H1 (cell line): ENCODE data around the gene SPTB. TPM values are rescaled to one million over a fixed set of nuclear protein-coding genes. Genes with fewer than 3 reads are reported as not detected.

Source experiments
- CTCF ChIA-PET: fragments of 300-600 bp; sonication (Branson Sonifier 250); formaldehyde crosslinking; loops from one replicate; lab custom pipeline; 2021; ENCODE audit not compliant: partially characterized antibody; lab: Charles Lee
- POLR2A ChIA-PET: fragments of 300-600 bp; sonication (Branson Sonifier 250); formaldehyde crosslinking; loops from one replicate; lab custom pipeline; 2021; ENCODE audit warnings: inconsistent platforms; ENCODE audit not compliant: partially characterized antibody; lab: Charles Lee
- DNase-seq, 2 experiments: peaks; one replicate each; pipeline versions ENCODE4 v3.0.0 to v3.0.0-alpha.2; 2010 to 2022; ENCODE audit warnings: low spot score in 2 of 2, low read depth in 1 of 2, mixed read lengths in 1 of 2
- FAIRE-seq: peaks from 2 replicates; lab custom pipeline; 2011; peaks lifted over from hg19 to GRCh38; lab: Jason Lieb, UNC
- H2AFZ ChIP-seq: 2 replicates; pipeline ENCODE4 v1.8.1; 2012; ENCODE audit warnings: low read length, inconsistent platforms
- H2AK5ac ChIP-seq: 2 replicates; pipeline ENCODE4 v1.6.1; 2013; ENCODE audit warnings: low read depth, low read length
- H2BK120ac ChIP-seq: replicated peaks from 2 replicates; pipeline ENCODE3; 2013; ENCODE audit warnings: low read depth, low read length, inconsistent platforms
- H2BK12ac ChIP-seq: 2 replicates; pipeline ENCODE4 v1.6.1; 2013; ENCODE audit warnings: low read depth, low read length
- H2BK15ac ChIP-seq: 2 replicates; pipeline ENCODE4 v1.6.1; 2013; ENCODE audit warnings: low read length
- H2BK20ac ChIP-seq: 2 replicates; pipeline ENCODE4 v1.6.1; 2013; ENCODE audit warnings: low read length
- H2BK5ac ChIP-seq: 2 replicates; pipeline ENCODE4 v1.6.1; 2013; ENCODE audit warnings: low read depth, low read length
- H3K14ac ChIP-seq: 2 replicates; pipeline ENCODE4 v1.6.1; 2013; ENCODE audit warnings: inconsistent platforms; ENCODE audit not compliant: insufficient read length
- H3K18ac ChIP-seq: 2 replicates; pipeline ENCODE4 v1.6.1; 2013; ENCODE audit warnings: low read length; ENCODE audit errors: extremely low read depth
- H3K23ac ChIP-seq: 2 replicates; pipeline ENCODE4 v1.6.1; 2013; ENCODE audit warnings: inconsistent platforms; ENCODE audit not compliant: insufficient read length
- H3K23me2 ChIP-seq: 2 replicates; pipeline ENCODE4 v1.6.1; 2013; ENCODE audit warnings: low read depth, low read length
- H3K27ac ChIP-seq: 2 replicates; pipeline ENCODE4 v1.6.1; 2011; ENCODE audit warnings: low read depth, low read length, inconsistent platforms
- H3K27me3 ChIP-seq, 4 experiments: replicated peaks in 1 of 4; 1 replicate in 1 of 4; 2 replicates in 3 of 4; pipeline versions ENCODE4 v1.6.1 to v1.8.1; 2011 to 2013; ENCODE audit warnings: low read length in 3 of 4, mild to moderate bottlenecking in 3 of 4, inconsistent platforms in 2 of 4, mixed read lengths in 2 of 4, moderate library complexity in 1 of 4; ENCODE audit not compliant: control insufficient read depth in 3 of 4, insufficient read depth in 3 of 4; ENCODE audit errors: extremely low read depth in 1 of 4
- H3K36me3 ChIP-seq, 4 experiments: 2 replicates each; pipeline versions ENCODE4 v1.6.1 to v1.8.1; 2011 to 2013; ENCODE audit warnings: mild to moderate bottlenecking in 4 of 4, low read length in 3 of 4, moderate library complexity in 2 of 4, control low read depth in 1 of 4, inconsistent platforms in 1 of 4; ENCODE audit not compliant: insufficient read depth in 4 of 4, control insufficient read depth in 2 of 4
- H3K4ac ChIP-seq: replicated peaks from 2 replicates; pipeline ENCODE3; 2013; ENCODE audit warnings: low read length, low read depth, mixed read lengths, inconsistent platforms; ENCODE audit not compliant: insufficient read length
- H3K4me1 ChIP-seq, 4 experiments: replicated peaks in 1 of 4; 1 replicate in 1 of 4; 2 replicates in 3 of 4; pipeline versions ENCODE4 v1.6.1 to v1.8.1; 2011 to 2013; ENCODE audit warnings: low read length in 3 of 4, inconsistent platforms in 2 of 4, mixed read lengths in 1 of 4; ENCODE audit not compliant: insufficient read depth in 4 of 4, control insufficient read depth in 3 of 4
- H3K4me2 ChIP-seq, 2 experiments: 2 replicates each; pipeline versions ENCODE4 v1.6.1 to v1.8.1; 2011 to 2013; ENCODE audit warnings: low read depth in 2 of 2, low read length in 2 of 2, control low read depth in 1 of 2, inconsistent platforms in 1 of 2, mild to moderate bottlenecking in 1 of 2; ENCODE audit not compliant: insufficient read depth in 1 of 2
- H3K4me3 ChIP-seq, 4 experiments: fragments of 200-600, 300-600 bp in 1 of 4; sonication (generic), shearing (Covaris generic), sonication (Bioruptor Twin) in 1 of 4; 2 replicates each; pipeline versions ENCODE4 v1.5.1 to v1.8.1; 2011 to 2016; ENCODE audit warnings: low read length in 4 of 4, low read depth in 3 of 4, control low read depth in 2 of 4, inconsistent platforms in 2 of 4, mild to moderate bottlenecking in 2 of 4, mixed read lengths in 1 of 4, moderate library complexity in 1 of 4; ENCODE audit not compliant: insufficient read depth in 2 of 4; ENCODE audit errors: extremely low read depth in 1 of 4
- H3K56ac ChIP-seq: replicated peaks from 2 replicates; pipeline ENCODE3; 2013; ENCODE audit warnings: low read depth, mild to moderate bottlenecking, mixed read lengths, low read length, inconsistent platforms; ENCODE audit not compliant: insufficient read length
- H3K79me1 ChIP-seq: 2 replicates; pipeline ENCODE4 v1.6.1; 2013; ENCODE audit warnings: low read depth, low read length, control low read depth
- H3K79me2 ChIP-seq, 2 experiments: 2 replicates each; pipeline versions ENCODE4 v1.6.1 to v1.8.1; 2012 to 2013; ENCODE audit warnings: low read length in 2 of 2, mild to moderate bottlenecking in 2 of 2, inconsistent platforms in 1 of 2; ENCODE audit not compliant: insufficient read depth in 2 of 2, control insufficient read depth in 1 of 2
- H3K9ac ChIP-seq, 4 experiments: replicated peaks in 1 of 4; 1 replicate in 1 of 4; 2 replicates in 3 of 4; pipeline versions ENCODE4 v1.6.1 to v1.8.1; 2011 to 2013; ENCODE audit warnings: low read depth in 3 of 4, low read length in 3 of 4, control low read depth in 2 of 4, mild to moderate bottlenecking in 2 of 4, moderate library complexity in 2 of 4, inconsistent platforms in 1 of 4; ENCODE audit errors: extremely low read depth in 1 of 4
- H3K9me3 ChIP-seq, 2 experiments: 2 replicates each; pipeline versions ENCODE4 v1.6.1 to v1.8.1; 2012 to 2013; ENCODE audit warnings: mild to moderate bottlenecking in 2 of 2, moderate library complexity in 2 of 2, control low read depth in 1 of 2, inconsistent platforms in 1 of 2, low read depth in 1 of 2, low read length in 1 of 2, mixed read lengths in 1 of 2; ENCODE audit not compliant: insufficient read depth in 2 of 2
- H4K20me1 ChIP-seq, 2 experiments: replicated peaks in 1 of 2; 2 replicates each; pipeline versions ENCODE3 to v1.8.1; 2011 to 2013; ENCODE audit warnings: inconsistent platforms in 2 of 2, low read length in 2 of 2, mild to moderate bottlenecking in 1 of 2; ENCODE audit not compliant: insufficient read depth in 2 of 2, control insufficient read depth in 1 of 2
- H4K5ac ChIP-seq: 2 replicates; pipeline ENCODE4 v1.6.1; 2013; ENCODE audit warnings: low read length, low read depth, mixed read lengths, inconsistent platforms; ENCODE audit not compliant: insufficient read length
- H4K8ac ChIP-seq: 2 replicates; pipeline ENCODE4 v1.8.0; 2013; ENCODE audit warnings: mild to moderate bottlenecking, moderate library complexity, low read length, inconsistent platforms; ENCODE audit not compliant: insufficient read depth; ENCODE audit errors: extremely low read depth
- H4K91ac ChIP-seq: replicated peaks from 2 replicates; pipeline ENCODE3; 2013; ENCODE audit warnings: low read length, mixed read lengths, inconsistent platforms; ENCODE audit not compliant: insufficient read length
- GABPA ChIP-seq: IDR thresholded peaks from 2 replicates; pipeline ENCODE4 v1.6.1; 2011; ENCODE audit warnings: mild to moderate bottlenecking, low read length, moderate library complexity, borderline replicate concordance; ENCODE audit not compliant: insufficient read depth
- TBP ChIP-seq: IDR thresholded peaks from 2 replicates; pipeline ENCODE4 v1.6.1; 2011; ENCODE audit warnings: low read depth, low read length, improper control_type of control experiment
- TEAD4 ChIP-seq: IDR thresholded peaks from 2 replicates; pipeline ENCODE4 v1.6.1; 2012; ENCODE audit warnings: low read depth, low read length, inconsistent platforms, mixed read lengths
- WGBS, 2 experiments: shearing (Covaris generic) in 1 of 2; methylation state at CpG; one replicate each; pipeline versions ENCODE4 v1.1.6 to v1.1.7; 2013 to 2015; ENCODE audit warnings: low lambda C conversion rate in 2 of 2, mixed read lengths in 2 of 2, inconsistent platforms in 1 of 2, low coverage in 1 of 2, missing lambda C conversion rate in 1 of 2; ENCODE audit not compliant: insufficient replicate concordance in 2 of 2, insufficient coverage in 1 of 2, insufficient read length in 1 of 2; ENCODE audit errors: extremely low coverage in 1 of 2, missing lambda C conversion rate in 1 of 2; 5-methylcytosine and 5-hydroxymethylcytosine counted together
- polyA plus RNA-seq, 7 experiments: library from polyadenylated mRNA; depleted of rRNA in 3 of 7; stranded (reverse) in 5 of 7; unstranded in 2 of 7; fragments of >200 nt in 5 of 7; fragments of 200-250 nt in 2 of 7; gene quantifications; 1 replicate in 5 of 7; 2 replicates in 1 of 7; 4 replicates in 1 of 7; pipeline versions ENCODE4 v1.2.1 to v1.2.3, GENCODE V29; 2011 to 2013; ENCODE audit warnings: missing spikeins in 2 of 7, mixed read lengths in 2 of 7
- total RNA-seq: library from RNA; stranded (reverse); fragmentation: NEBNext Ultra II Directional; extraction: Animal tissue kit (Norgen Biotek cat#: 25700); gene quantifications from 2 replicates; pipeline ENCODE4 v1.2.1, GENCODE V29; 2021

SPTB gene
- total and polyA plus RNA-seq, 2 of the 8 experiments (the other 6 are each of a cell fraction or from before 2014, with no cell fraction given): 0.30 to 2.4 TPM

- no peak for TF ChIP-seq TEAD4
- no peak for TF ChIP-seq GABPA
- no peak for TF ChIP-seq TBP
- H2AFZ ChIP-seq: no peak overlapping the region
- H3K27ac ChIP-seq: no peak overlapping the region
- ChIA-PET POLR2A (no interaction called here), CTCF (interaction anchor here (0.8 to 13.2 kb wide), 9 partner anchors 10 to 106 kb away, joined by 3 to 323 read pairs (median 73); partner anchors contain the start of gene SPTB)
- H2BK5ac ChIP-seq: no peak overlapping the region
- H3K9me3 ChIP-seq: no peaks in the 10 kb centered on the region
- no peaks in the 10 kb centered on the region for H3K23me2 ChIP-seq
- no peak overlapping the region for H2AK5ac ChIP-seq
- H3K79me1 ChIP-seq: no peaks in the 10 kb centered on the region
- H3K4me1 ChIP-seq: no peaks in the 10 kb centered on the region; a peak in 1 of 7 replicates
- H3K9ac ChIP-seq: no peak overlapping the region
- no peak overlapping the region for H3K4me2 ChIP-seq
- WGBS, 2 experiments: 91% methylated on average over 12 of the region's 12 CpGs; no CpG with 5 or more reads in 1 of the 2 experiments
- no peak overlapping the region; the same call in 1 of the 2 replicates for H3K18ac ChIP-seq
- H4K20me1 ChIP-seq: no peaks in the 10 kb centered on the region
- FAIRE-seq (no peak), DNase-seq (no peak)
- no peak overlapping the region for H4K8ac ChIP-seq
- H3K36me3 ChIP-seq: no peaks in the 10 kb centered on the region
- H3K79me2 ChIP-seq: no peaks in the 10 kb centered on the region
- no peak overlapping the region for H2BK120ac ChIP-seq
- no peak overlapping the region for H3K4ac ChIP-seq
- no peak overlapping the region for H2BK15ac ChIP-seq
- H3K14ac ChIP-seq: no peak overlapping the region
- H4K5ac ChIP-seq: no peak overlapping the region
- H3K4me3 ChIP-seq: no peak overlapping the region
- H4K91ac ChIP-seq: no peak overlapping the region
- H3K23ac ChIP-seq: no peak overlapping the region
- no peak overlapping the region for H3K56ac ChIP-seq
- H2BK20ac ChIP-seq: no peak overlapping the region
- no peak overlapping the region for H2BK12ac ChIP-seq
- no peaks in the 10 kb centered on the region for H3K27me3 ChIP-seq
These were observed 74.9 kb downstream of the SPTB start for GRCh38 chr14:64804754-64805260.
